Tibial nerve (tissue), 3 donors: ENCODE results near the gene RUFY1.

Source experiments
- POLR2A ChIP-seq, 2 donors: fragments of 450-650 bp; IDR thresholded peaks; one replicate each; pipeline ENCODE4 v1.6.1; 2017; ENCODE audit warnings: antibody characterized with exemption in 2 of 2, mild to moderate bottlenecking in 2 of 2, moderate library complexity in 2 of 2
- TF ChIP-seq, protein P1 (sequence below), 5 experiments: fragments of 200-600 bp in 3 of 5; fragments of 450-650 bp in 2 of 5; sonication (generic) in 3 of 5; IDR thresholded peaks; one replicate each; pipeline ENCODE4 v1.5.1; 2016 to 2019; ENCODE audit warnings: antibody characterized with exemption in 5 of 5, mild to moderate bottlenecking in 3 of 5, moderate library complexity in 2 of 5

DNA sequence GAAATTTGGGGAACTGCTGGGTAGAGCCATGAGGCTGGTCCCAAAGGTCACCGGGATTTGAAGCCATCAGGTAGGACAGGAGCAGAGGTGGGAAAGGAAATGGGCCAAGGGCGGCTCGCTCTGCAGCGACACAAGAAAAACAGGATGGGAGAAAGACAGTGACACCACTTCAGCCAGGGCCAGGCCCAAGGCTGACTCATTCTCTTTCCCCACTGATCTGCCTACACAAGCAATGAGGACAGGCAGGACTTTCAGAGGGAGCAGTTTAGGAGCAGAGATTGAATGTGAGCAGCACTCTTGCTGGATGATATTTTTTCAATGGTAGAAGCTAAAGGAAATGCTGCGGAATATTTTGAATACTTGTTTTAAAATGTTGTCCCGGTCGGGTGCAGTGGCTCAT lies 3.5 kb downstream of the RUFY1 start:
- TF ChIP-seq, protein P1, sequence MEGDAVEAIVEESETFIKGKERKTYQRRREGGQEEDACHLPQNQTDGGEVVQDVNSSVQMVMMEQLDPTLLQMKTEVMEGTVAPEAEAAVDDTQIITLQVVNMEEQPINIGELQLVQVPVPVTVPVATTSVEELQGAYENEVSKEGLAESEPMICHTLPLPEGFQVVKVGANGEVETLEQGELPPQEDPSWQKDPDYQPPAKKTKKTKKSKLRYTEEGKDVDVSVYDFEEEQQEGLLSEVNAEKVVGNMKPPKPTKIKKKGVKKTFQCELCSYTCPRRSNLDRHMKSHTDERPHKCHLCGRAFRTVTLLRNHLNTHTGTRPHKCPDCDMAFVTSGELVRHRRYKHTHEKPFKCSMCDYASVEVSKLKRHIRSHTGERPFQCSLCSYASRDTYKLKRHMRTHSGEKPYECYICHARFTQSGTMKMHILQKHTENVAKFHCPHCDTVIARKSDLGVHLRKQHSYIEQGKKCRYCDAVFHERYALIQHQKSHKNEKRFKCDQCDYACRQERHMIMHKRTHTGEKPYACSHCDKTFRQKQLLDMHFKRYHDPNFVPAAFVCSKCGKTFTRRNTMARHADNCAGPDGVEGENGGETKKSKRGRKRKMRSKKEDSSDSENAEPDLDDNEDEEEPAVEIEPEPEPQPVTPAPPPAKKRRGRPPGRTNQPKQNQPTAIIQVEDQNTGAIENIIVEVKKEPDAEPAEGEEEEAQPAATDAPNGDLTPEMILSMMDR (IDR thresholded peaks at IDR 0.05): no peak
- TF ChIP-seq POLR2A (IDR thresholded peaks at IDR 0.05): no peak
